ENCODE data around the gene DHX32.

DHX32 gene

DNA sequence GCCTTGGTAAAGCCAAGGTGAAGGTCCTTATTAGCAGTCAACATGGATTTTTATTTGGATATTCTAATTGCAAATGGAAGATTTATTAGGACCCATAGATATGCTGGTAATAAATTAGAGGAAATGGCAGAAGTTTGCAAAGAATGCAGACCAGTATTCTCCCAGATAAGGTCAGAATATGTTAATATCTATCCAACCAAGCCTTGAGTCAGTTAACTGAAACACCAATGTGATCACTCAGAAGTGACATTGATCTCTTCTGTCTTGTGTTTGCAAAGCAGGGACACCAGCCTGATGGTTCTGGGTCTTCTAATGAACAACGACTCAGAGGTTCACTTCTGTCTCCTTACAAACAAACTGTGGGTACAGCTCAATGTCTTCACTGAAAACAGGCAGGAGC, 79.5 kb downstream of the DHX32 start:
- DNase-seq: no peak

DNA sequence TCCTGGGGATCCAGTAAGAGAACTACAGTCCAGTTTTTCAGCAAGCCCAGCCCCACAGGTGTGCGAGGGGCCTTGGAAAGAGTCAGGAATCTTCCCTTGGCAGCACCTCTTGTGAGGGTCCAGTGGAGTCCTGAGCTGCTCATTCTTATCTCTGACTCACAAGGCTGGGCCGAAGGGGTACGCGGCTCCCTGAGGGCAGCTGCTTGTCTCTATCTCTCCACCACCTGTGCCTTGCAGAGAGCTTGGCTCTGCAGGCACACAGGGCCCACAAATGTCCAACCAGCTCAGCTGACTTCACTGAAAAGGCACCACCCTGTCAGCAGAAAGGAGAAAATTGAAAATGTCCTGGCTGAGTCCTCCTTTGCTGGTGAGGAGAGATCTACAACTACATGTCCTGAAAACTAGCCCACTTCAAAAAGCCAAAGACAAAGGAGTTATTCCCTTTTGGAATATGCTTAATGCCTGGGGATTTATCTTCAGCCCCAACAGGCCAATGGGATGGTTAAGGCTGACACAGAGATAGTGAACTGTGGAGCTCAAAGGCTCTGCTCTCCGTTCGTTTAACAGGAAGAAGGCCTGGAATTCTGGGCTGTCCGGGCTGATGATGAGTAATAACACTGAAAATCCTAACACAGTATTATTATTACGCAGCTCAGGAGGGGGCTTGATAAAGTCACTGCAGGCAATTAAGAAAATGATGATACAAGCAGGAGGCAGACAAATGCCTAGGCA, 81.5 kb downstream of the DHX32 start:
- DNase-seq: no peak

DNA sequence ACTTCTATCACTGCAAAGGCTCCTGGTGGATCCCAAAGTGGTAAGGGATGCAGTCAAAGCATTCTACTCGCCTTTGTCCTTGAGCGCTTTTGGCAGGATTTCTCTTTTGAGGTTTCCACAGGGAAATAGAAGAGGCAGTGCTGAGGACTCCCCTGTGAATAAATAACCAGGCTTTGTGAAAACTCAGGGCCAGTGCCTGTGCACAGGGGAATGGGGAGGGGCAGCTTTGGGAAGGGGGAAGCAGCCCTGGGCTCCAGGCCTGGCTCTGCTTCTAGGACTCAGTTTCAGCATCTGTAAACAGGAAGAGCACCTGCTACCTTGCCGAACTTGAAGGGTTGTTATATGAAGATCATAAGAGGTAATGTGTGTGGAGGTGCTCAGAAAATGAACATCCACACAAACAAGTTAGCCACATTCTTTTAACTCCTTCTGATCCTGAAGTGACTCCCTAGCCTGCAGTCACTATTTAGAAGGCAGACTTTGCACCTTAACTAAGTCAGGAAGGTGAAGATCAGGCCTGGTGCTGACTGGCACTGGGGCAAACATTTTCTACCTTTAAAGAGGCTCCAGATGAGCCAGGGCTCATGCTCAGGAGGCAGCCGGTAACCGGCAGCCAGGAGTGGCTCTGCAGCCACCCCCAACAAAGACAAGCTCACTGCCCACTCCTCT, 83.0 kb downstream of the DHX32 start:
- DNase-seq: no peak

DNA sequence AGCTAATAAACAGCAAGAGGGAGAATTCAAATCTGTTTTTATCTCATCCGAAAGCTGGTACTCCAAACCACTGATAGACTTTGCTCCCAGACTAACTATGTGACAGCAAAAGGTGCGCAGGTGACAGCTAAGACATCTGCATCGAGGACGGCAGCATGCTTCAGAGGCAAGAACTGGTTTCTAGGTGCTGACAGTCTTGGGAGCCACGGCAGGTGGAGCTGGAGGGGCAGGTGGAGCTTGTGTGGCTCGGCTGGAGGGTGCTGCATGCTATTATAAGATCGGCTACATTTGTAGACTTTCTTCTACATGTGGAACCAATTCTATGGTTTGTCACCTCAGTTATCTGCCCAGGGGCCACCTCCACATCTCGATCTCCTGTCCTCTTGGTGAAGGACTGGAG, 83.7 kb downstream of the DHX32 start:
- no peak for DNase-seq

DNA sequence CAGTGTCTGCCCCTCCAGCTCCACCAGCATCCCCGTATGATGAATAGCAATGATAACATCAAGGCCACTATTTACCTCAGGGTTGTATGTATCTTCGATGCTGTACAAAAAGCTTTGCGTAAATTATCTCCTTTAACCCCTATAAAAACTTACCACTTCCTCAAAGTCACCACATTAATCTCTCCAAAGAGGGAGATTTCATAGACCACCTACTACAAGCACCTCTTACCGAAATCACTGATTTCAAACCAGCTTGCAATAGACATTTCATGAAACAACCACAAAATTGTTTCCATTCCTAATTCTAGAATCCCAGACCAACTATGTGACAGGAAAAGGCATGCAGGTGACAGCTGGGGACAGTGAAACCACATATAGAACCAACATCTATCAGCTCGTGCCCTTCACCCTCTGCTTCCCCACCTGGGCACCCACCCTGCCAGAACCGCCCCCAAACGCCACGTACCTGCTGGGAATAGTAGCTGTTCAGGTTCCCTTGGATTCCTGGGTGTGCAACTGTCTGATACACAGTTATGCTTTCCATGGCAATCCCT, 85.4 kb downstream of the DHX32 start:
- no peak for DNase-seq

DNA sequence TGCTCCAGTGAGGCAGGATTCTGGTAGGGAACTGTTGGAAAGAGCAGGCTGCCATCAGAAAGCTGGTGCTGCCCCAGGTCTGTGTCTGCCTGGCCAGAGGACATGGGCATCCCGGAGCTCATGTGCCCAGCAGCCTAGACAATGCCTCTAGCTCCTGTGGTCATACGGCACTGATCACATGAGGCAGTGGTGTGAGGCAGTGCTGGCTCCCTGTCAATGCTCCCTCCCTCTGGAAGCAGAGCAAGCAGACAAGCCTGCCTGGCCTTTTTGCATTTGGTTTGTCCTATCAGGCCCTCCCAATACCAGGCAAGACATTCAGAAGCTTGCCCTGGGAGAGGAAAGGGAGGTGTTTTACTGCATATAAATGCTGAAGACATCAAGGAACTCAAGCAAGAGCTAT, 86.0 kb downstream of the DHX32 start:
- no peak for DNase-seq

DNA sequence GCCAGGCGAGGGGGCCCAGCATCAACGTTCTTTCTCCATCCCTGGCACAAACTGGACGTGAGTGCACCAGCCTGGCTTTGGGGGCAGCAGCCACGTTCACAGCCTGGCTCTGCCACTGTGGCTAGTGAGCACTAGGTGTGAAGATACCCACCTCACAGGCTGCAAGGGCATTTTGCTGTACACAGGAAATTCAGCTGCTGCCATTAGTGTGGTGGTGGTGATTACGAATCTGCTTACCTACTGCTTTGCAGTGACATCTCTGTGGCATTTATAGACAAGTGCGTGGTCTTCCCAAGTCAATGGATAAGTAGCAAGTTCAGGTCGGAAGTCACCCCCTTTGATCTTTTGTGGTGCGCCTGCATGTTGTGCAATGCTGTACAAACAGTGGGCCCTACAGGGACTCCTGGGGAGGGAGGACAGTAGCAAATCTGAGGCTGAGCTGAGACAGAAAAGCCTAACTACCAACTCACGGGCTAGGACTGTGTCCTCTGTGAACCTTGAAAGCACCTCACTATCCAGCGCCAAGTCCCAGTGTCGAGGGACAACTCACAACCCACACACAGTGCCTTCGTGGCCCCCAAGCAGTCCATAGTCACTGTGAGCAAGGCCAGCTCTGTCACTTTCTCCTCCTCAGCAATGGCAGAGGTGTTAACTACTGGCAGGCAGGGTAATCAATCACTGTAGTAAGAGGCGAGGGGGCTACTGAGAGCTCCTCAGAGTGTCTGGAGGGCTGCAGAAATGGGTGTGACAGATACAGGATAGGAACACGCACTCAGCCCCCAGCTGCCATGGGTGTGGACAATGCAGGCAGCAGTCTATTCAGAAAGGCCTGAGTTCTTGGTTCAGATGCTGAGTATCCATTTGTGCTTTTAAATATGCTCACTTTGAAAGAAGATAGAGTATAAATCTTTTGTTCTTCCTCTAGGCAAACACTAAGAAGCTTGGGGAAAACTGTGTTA, 88.5 kb downstream of the DHX32 start:
- DNase-seq: no peak

DNA sequence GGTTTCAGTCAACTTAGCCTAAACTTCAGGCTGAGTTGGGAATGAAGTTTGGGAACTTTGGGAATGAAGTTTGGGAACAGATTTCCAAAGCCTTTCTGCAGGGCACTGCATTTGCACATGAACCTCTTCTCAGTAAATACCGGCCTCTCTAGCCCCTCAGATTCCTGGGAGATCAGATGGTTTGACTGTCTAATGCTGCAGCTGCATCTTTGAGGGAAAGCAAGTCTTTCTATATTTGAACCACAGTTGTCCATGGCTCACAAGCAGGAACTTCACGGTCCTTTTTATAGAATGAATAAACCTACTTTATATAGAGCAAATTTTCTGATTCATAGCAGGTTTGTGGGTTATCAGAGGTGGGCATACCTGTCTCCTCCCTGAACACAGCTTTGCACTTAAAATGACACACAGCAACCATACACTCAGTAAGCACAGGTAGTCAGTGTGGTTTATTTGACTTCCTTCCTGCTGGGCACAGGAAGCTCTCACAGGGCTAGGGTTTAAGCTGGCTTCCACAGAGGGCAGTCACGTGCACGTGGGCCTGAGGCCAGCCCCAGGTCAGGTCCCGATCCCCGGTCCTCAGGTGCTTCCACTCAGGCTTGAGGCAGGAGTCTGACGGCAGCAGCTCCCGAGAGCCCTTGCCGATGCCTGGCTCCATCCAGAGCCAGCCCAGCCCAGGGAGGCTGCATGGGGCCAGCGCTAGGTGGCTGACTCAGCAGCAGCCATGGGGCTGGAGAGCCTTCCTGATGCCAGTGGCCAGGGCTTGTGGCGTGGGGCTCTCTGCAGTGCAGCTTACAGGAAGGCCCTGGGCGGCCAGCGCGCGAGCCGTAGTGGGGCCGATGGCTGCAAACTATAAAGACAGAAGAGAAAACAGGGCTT, 92.7 kb downstream of the DHX32 start:
- DNase-seq: no peak
